Measurements from ENCODE around the gene NFXL1.

The NFXL1 gene

DNA sequence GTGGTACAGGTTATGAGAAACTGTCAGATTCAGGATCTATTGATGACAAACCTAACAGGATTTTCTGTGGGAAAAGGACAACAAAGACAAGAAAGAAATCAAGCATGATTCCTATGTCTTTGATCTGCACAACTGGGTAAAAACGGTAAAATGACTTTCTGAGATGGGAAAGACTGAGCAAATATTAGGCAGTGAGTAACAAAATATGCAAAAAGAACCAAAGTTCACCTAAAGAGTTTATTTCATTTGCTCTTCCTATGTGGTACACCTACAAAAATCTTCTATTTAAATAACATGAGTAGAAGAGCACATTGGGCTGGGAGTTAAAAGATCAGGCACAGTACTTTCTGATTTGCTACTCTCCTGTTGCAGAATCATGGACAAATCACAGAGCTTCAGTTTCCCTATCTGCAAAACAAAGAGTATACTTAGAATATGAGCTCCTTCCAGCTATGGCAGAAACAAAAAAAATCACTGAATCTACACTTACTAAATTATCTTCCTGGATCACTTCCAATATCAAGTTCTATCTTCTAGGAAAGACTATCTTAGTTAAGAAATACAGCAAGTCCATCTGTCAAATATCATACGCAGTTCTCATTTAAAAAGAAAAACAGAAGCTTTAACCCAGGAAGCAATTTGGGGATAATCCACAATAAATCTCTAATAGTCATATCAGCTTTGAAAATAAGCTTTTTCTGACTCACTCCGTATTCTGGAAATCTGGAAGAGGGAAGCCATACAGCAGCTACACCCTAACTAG is 37.4 kb downstream of the NFXL1 start:
- Histone ChIP-seq H3F3A (ENCODE audit: low read depth) (no peaks in the 10 kb centered on the region), H3K4me2 (ENCODE audit: low read depth, low read length, poor library complexity, severe bottlenecking) (no peak overlapping the region), H3K9ac (ENCODE audit: low read depth, low read length, poor library complexity, severe bottlenecking) (no peak overlapping the region), H3K79me2 (ENCODE audit: insufficient read depth, low read length) (no peaks in the 10 kb centered on the region), H3K27me3 (ENCODE audit: insufficient read depth, low read length, poor library complexity, severe bottlenecking) (no peaks in the 10 kb centered on the region), H3K4me3 (ENCODE audit: low read length, poor library complexity, severe bottlenecking) (no peak overlapping the region), H4K20me1 (ENCODE audit: insufficient read depth, low read length, poor library complexity, severe bottlenecking) (no peaks in the 10 kb centered on the region), H3K9me2 (replicated peaks; ENCODE audit: low read depth, low read length) (no peaks in the 10 kb centered on the region), H3K4me1 (ENCODE audit: insufficient read depth, low read length, poor library complexity, severe bottlenecking) (no peaks in the 10 kb centered on the region), H2AFZ (ENCODE audit: low read length) (no peak overlapping the region), H3K9me3 (ENCODE audit: insufficient read depth, low read depth, low read length) (peaks cover 7% of the 10 kb centered on the region; the same call in 1 of the 2 replicates), H3K36me3 (ENCODE audit: insufficient read depth, low read length) (peaks cover 72% of the 10 kb centered on the region)
- TF ChIP-seq EZH2phosphoT487 (IDR thresholded peaks at IDR 0.05; ENCODE audit: borderline replicate concordance) = no peak
- TF ChIP-seq, protein P1, sequence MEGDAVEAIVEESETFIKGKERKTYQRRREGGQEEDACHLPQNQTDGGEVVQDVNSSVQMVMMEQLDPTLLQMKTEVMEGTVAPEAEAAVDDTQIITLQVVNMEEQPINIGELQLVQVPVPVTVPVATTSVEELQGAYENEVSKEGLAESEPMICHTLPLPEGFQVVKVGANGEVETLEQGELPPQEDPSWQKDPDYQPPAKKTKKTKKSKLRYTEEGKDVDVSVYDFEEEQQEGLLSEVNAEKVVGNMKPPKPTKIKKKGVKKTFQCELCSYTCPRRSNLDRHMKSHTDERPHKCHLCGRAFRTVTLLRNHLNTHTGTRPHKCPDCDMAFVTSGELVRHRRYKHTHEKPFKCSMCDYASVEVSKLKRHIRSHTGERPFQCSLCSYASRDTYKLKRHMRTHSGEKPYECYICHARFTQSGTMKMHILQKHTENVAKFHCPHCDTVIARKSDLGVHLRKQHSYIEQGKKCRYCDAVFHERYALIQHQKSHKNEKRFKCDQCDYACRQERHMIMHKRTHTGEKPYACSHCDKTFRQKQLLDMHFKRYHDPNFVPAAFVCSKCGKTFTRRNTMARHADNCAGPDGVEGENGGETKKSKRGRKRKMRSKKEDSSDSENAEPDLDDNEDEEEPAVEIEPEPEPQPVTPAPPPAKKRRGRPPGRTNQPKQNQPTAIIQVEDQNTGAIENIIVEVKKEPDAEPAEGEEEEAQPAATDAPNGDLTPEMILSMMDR (conservative IDR thresholded peaks at IDR 0.05; ENCODE audit: low read length) = no peak

GRCh38 chr4:47876310-47876709 is 38.1 kb downstream of the NFXL1 start:
- peaks cover 67% of the 10 kb centered on the region for H3K36me3 ChIP-seq (ENCODE audit: insufficient read depth, low read length)
- no peaks in the 10 kb centered on the region for H4K20me1 ChIP-seq (ENCODE audit: insufficient read depth, low read length, poor library complexity, severe bottlenecking)
- no peak overlapping the region for H3K4me2 ChIP-seq (ENCODE audit: low read depth, low read length, poor library complexity, severe bottlenecking)
- H3K9me2 ChIP-seq (replicated peaks; ENCODE audit: low read depth, low read length) = no peaks in the 10 kb centered on the region
- no peak overlapping the region for H2AFZ ChIP-seq (ENCODE audit: low read length)
- peaks cover 7% of the 10 kb centered on the region; the same call in 1 of the 2 replicates for H3K9me3 ChIP-seq (ENCODE audit: insufficient read depth, low read depth, low read length)
- no peak overlapping the region for H3K4me3 ChIP-seq (ENCODE audit: low read length, poor library complexity, severe bottlenecking)
- no peak overlapping the region for H3K9ac ChIP-seq (ENCODE audit: low read depth, low read length, poor library complexity, severe bottlenecking)
- no peaks in the 10 kb centered on the region for H3K27me3 ChIP-seq (ENCODE audit: insufficient read depth, low read length, poor library complexity, severe bottlenecking)
- H3F3A ChIP-seq (ENCODE audit: low read depth) = no peaks in the 10 kb centered on the region
- no peaks in the 10 kb centered on the region for H3K4me1 ChIP-seq (ENCODE audit: insufficient read depth, low read length, poor library complexity, severe bottlenecking)
- H3K79me2 ChIP-seq (ENCODE audit: insufficient read depth, low read length) = no peaks in the 10 kb centered on the region
- TF ChIP-seq, protein P1 (conservative IDR thresholded peaks at IDR 0.05; ENCODE audit: low read length) = no peak
- no peak for TF ChIP-seq EZH2phosphoT487 (IDR thresholded peaks at IDR 0.05; ENCODE audit: borderline replicate concordance)

- no peak overlapping the region for H3K4me2 ChIP-seq (ENCODE audit: low read depth, low read length, poor library complexity, severe bottlenecking)
- H3K4me3 ChIP-seq (ENCODE audit: low read length, poor library complexity, severe bottlenecking) = no peak overlapping the region
- H4K20me1 ChIP-seq (ENCODE audit: insufficient read depth, low read length, poor library complexity, severe bottlenecking) = no peaks in the 10 kb centered on the region
- TF ChIP-seq, protein P1 (conservative IDR thresholded peaks at IDR 0.05; ENCODE audit: low read length) = no peak
- no peak for TF ChIP-seq EZH2phosphoT487 (IDR thresholded peaks at IDR 0.05; ENCODE audit: borderline replicate concordance)
- peaks cover 7% of the 10 kb centered on the region; the same call in 1 of the 2 replicates for H3K9me3 ChIP-seq (ENCODE audit: insufficient read depth, low read depth, low read length)
- no peaks in the 10 kb centered on the region for H3K79me2 ChIP-seq (ENCODE audit: insufficient read depth, low read length)
- H2AFZ ChIP-seq (ENCODE audit: low read length) = no peak overlapping the region
- H3K4me1 ChIP-seq (ENCODE audit: insufficient read depth, low read length, poor library complexity, severe bottlenecking) = no peaks in the 10 kb centered on the region
- H3K27me3 ChIP-seq (ENCODE audit: insufficient read depth, low read length, poor library complexity, severe bottlenecking) = no peaks in the 10 kb centered on the region
- no peaks in the 10 kb centered on the region for H3F3A ChIP-seq (ENCODE audit: low read depth)
- no peaks in the 10 kb centered on the region for H3K9me2 ChIP-seq (replicated peaks; ENCODE audit: low read depth, low read length)
- H3K36me3 ChIP-seq (ENCODE audit: insufficient read depth, low read length) = peaks cover 71% of the 10 kb centered on the region
- H3K9ac ChIP-seq (ENCODE audit: low read depth, low read length, poor library complexity, severe bottlenecking) = no peak overlapping the region
Observed at GRCh38 chr4:47873877-47874541, 40.4 kb downstream of the NFXL1 start.

Measured in Loucy (cell line).